HG02610 (cell line): ENCODE results near the gene KRTCAP2.
"Not testable (repeated sequence)": the region's sequence is repeated elsewhere in the genome, so short reads cannot be mapped to it uniquely, and the experiment has no call there.

ENCODE experiments used
- ATAC-seq: cut with Tn5 transposase; IDR thresholded peaks from one replicate; pipeline ENCODE4 v1.9.1; 2021; ENCODE audit warnings: mild to moderate bottlenecking, moderate library complexity; ENCODE audit not compliant: unreplicated experiment

Gene KRTCAP2

DNA sequence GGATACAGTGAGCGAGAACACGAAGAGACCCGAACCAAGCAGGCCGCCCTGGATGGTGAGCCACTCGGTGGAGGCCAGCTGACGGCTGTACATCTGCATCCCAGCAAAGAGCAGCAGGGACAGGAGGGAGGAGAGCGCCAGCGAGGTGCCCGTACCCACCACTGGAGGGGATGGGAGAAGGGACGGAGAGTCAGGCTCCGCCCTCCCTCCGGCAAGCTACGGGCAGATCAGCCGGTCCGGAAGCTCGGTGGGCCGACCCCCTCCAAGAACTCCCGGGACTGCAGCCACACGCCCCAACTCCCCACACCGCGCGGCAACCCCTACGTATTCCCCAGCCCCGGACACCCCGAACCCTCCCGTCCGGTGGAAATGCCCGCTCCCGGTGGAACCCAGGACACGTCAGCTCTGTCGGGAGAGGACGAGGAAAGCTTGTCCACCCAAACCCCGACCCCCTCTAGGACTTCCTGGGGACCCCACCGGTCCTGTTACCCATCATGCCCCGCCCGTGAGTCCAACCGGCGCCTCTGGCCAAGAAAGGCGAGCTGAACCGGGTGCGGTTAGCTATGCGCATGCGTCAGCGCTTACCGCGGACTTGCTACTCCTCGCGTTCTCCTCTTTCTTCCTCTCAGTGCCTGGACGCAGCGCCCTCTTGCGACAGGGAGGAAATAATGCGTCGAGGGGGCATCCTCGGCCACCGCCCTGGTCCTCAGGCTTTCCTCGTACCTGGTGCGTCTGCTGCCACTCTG lies at the start of gene KRTCAP2:
KRTCAP2 (minus strand) TSS at position 573 of the 746 bp plus-strand sequence; CDS start at position 493, 80 bp downstream.
- ATAC-seq, result peak; percentile 56

DNA sequence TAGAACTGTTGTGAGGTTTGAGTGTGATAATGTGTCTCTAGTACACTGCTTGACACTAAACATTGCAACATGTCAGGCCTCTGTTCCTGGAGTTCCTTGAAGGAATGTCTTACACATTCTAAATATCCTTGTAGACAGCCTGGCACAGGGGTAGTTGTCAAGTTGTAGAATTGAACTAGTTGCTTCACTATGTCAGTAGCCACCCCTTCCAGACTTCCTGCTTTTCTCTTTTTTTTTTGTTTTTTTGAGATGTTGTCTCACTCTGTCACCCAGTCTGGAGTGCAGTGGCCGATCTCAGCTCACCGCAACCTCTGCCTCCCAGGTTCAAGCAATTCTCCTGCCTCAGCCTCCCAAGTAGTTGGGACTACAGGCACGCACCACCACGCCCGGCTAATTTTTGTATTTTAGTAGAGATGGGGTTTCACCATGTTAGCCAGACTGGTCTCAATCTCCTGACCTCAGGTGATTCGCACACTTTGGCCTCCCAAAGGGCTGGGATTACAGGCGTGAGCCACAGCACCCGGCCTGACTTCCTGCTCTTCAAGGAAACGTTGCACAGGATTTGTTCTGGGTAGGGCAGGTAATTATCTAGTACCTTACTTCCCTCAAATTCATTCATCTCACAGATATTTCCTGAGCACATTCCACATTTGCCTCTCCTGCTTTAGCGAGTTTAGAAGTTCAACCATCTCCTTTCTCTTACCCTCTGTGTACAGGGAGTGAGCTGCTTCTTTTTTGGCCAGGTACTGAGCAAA lies 47.3 kb upstream of the KRTCAP2 start:
- ATAC-seq, result not testable (repeated sequence)

GRCh38 chr1:155219592-155220031 lies 46.5 kb upstream of the KRTCAP2 start:
- no peak for ATAC-seq

DNA sequence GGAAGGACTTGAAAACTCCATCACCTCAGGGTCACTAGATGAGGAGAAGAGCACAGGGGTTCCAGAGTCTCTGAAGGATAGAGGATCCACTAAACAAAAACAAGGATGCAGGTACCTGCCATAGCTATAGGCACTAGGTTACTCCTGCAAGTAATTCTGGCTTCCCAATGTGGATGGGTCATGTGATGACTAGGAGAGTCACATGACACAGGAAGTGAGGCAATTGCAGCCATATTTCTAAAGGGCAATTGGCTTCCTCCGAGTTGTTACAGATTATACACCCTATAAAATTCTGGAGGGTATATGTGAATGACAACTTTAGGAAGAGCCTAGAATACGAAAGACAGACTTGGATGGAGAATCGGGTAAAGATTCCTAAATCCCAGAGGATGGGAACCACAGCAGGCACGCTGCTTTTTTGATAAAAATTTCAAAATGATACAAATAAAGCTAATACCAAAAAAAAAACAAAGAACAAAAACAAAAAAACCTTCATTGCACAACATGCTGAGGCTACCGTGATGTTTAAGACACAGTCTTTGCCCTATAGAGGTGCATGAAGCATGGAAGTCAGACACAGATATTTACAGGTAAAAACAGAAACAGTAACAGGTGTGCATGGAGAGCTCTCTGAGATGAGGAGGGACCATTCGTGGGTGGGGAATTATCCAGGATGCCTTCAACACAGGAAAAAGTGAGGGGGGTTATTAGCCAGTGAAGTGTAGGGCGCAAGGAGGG lies 45.9 kb upstream of the KRTCAP2 start:
- ATAC-seq, result no peak

DNA sequence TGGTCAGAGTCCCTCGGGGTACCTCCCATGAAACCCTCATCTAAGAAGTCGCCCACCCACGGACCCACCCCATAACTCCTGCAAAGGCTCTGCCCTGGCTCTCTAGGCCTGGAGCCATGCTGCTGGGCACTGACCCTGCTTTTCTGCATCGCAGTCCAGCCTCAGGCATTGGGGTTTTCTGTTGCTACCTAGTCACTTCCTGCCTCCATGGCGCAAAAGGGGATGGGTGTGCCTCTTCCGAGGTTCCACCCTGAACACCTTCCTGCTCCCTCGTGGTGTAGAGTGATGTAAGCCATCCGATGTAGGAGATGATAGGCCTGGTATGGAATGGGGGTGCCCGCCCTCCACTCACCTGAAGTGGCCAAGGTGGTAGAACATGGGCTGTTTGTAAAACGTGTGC lies 41.6 kb upstream of the KRTCAP2 start:
- not testable (repeated sequence) for ATAC-seq

DNA sequence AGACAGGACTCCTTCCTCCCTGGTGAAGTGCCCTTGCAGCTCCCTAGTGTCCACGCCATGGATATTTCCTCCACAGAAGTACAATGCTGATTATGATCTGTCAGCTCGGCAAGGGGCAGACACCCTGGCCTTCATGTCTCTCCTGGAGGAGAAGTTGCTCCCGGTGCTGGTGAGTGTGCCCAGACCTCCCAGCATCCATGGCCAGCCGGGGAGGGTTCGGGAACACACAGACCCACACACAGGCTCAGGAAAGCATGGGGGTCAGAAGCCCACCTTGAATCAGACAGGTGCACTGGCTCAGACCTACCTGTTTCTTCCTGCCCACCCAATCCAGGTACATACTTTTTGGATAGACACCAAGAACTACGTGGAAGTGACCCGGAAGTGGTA lies 38.9 kb upstream of the KRTCAP2 start:
- ATAC-seq, result not testable (repeated sequence)

- not testable (repeated sequence) for ATAC-seq
Observed at GRCh38 chr1:155211381-155212050, 38.4 kb upstream of the KRTCAP2 start.

- no peak for ATAC-seq
Observed at GRCh38 chr1:155210314-155211104, 37.4 kb upstream of the KRTCAP2 start.

DNA sequence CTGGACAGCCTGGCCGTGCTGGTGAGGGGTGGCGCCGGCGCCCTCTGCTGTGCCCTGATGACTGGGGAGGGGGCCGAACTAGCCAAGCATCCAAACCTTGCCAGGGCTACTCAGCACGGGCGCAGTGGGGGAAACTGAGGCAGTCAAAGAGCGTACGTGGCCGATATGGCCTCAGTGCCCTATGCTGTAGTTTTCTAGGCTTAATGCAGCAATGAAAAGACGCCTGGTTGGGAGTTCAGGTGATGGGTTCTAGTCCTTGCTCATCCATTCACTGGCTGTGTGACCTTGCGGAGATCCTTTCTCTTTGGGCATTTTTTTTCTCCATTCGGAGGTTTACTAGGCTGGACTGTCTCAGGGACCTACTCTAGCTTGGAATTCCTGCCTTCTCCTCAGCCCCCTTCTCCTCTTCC lies 36.2 kb upstream of the KRTCAP2 start:
- no peak for ATAC-seq

DNA sequence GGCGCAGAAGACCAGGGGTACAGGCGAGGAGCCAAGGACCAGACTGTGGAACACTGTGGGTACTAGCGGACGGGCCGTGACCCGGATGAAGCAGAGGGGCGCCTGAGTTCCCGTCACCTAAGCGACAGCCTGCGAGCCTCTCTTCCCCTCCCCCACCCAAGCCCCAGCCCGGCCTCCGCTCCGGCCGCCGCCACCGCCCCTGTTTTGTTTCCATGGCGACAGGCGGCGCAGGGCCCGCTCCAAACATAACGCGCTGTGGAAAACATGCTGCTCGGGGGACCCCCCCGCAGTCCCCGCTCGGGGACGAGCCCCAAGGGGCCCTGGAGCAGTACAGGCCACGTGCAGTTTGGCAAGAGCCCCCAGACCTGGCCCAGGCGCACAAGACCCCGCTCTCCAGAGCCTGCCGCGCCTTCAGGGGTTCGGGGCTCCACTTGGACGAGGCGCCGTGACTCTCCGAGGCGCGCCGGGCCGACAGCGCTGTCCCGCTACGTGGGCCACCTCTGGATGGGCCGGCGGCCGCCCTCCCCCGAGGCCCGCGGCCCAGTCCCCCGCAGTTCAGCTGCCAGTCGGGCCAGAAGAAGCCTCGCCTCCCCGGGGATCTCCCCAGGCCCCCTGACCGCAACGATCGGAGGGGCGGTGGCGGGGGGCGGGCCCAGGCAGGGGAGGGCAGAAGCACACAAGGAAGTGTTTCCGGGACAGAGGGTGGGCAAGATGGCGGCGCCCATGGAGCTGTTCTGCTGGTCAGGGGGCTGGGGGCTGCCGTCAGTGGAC lies 35.6 kb upstream of the KRTCAP2 start, which contains the start of gene MTX1:
MTX1 (plus strand) TSS at position 155 of the 771 bp plus-strand sequence; CDS start at position 265, 110 bp downstream.
- peak; percentile 72 for ATAC-seq

- no peak for ATAC-seq
Observed at GRCh38 chr1:155207806-155208540, 34.9 kb upstream of the KRTCAP2 start, which contains the start of gene THBS3. Gene THBS3, minus strand, starts transcription at chr1:155207897. Its CDS starts 21 bp downstream, at chr1:155207876.

DNA sequence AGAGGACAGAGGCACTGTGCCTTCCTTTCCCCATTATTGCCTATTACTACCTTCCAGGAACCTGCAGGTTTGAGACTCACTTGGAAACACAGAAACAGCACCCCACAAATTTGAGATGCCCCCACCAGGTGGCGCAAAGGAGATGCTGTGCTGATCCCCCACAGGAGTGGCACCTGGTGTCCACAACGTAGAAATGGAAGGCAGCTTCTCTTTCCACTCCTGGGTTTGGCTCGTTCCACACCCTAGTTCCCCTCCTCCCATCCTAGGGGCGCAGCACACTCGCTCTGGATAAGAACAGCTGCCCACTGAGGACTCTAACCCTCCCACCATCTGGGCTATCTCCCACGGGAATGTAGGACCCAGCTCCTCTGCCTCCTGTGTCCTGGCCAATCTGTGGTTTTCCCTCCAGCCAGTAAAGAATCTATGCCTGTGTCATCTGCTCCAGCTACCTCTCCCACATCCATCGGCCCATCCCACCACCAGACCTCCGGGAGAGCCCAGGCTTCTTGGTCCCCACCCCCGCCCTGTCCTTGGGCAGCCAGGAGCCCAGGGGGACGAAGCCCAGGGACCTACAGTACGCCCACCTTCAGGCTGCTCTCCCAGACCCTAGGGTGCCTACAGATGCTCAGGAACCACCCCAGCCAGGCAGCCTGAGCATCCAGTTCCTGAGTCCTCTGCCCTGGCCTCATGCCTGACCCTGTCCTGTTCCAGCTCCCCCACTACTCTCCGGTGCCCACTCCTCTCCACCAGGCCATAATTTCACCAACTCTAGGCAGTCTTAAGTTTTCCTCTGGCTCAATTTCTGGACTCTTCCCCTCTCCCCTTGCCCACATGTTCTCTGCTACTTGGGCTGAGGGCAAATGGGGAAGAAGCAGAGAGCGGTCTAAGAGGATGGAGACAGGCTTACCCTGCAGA lies 34.0 kb upstream of the KRTCAP2 start:
- ATAC-seq, result peak; percentile 32

GRCh38 chr1:155205969-155206593 lies 33.0 kb upstream of the KRTCAP2 start:
- no peak for ATAC-seq

DNA sequence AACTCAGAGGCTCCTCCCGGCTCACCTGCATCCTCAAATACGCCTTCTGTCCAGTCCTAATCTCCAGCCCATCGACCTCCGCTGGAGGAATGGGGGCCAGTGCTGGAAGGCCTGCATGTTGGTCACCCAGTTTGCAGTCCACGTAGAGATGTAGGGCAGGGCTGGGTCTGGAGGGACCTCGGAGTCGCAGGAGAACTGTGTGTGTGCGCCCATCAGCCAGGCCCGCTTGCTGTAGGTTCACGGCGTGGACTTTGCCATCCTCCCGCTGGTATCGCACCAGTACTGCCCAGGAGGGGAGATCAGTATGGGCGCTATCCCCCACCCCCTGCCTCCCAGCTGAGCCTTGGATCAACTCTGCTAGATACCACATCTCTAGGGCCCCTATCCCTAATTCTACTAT lies 31.9 kb upstream of the KRTCAP2 start:
- ATAC-seq, result no peak

DNA sequence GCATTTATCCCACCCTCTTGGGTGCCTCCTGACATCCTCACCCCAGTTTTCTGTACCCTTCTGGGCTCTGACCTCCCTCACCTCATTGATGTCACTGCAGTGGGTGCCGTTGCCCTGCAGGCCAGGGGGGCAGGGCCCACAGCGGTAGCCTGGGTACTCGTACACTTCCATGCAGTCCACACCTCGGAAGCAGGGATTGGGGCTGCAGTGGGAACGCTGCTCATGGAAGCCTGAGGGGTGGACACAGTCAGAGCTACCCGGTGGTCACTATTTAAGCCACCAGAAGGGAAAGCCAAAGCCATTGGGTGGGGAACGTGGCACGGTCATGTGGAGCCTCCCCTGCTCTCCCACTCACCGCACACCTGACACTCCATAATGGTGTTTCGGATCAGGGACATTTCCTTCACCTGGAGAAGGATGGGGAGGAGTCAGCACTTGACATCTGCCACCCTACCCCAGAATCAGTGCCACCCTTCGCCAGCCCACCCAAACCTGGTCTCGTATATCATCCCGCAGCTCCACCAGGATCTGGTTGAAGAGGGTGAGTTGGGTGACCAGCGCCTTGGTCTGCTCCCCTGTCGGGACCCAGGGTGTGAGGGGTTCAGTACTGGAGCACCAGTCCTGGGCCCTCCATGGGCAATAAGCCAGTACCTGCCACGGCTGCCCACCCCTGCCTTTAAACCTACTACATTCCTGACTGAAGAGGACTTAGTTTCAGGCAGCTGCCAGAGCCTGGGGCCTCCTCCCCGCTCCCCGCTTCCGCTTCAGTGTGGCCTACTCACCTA lies 29.8 kb upstream of the KRTCAP2 start:
- ATAC-seq, result no peak

- no peak for ATAC-seq
Observed at GRCh38 chr1:155202198-155202597, 29.1 kb upstream of the KRTCAP2 start.
